Activated CD8-positive, alpha-beta T cell treated with anti-CD3 and anti-CD28 coated beads, Interleukin-2, amount 10 ng/mL, durations not matched to agents 7 days and 5 days (primary cell): ENCODE data around the gene GP1BB. TPM values are rescaled to one million over a fixed set of nuclear protein-coding genes. Genes with fewer than 3 reads are reported as not detected.
A peak's percentile ranks its signal among the peaks of the same experiment; 100 is the strongest.

ENCODE experiments used
- ATAC-seq: fragments of 150-1000 bp; cut with Tn5 transposase; one replicate; pipeline ENCODE4 v1.10.0; 2021; ENCODE audit warnings: moderate library complexity
- CTCF ChIA-PET: fragments of 350-600 bp; sonication (Branson Sonifier 250); formaldehyde crosslinking; loops from one replicate; lab custom pipeline; 2021; ENCODE audit warnings: antibody characterized with exemption; lab: Charles Lee
- POLR2A ChIA-PET: fragments of 350-600 bp; sonication (Branson Sonifier 250); formaldehyde crosslinking; loops from one replicate; lab custom pipeline; 2021; ENCODE audit warnings: antibody characterized with exemption; lab: Charles Lee
- DNase-seq: peaks from one replicate; pipeline ENCODE4 v3.0.0-alpha.2; 2020
- H3K27ac Mint-ChIP-seq: one replicate; pipeline ENCODE4 v1.8.0; 2021; ENCODE audit warnings: mild to moderate bottlenecking, mixed read lengths
- H3K27me3 Mint-ChIP-seq: one replicate; pipeline ENCODE4 v1.8.0; 2021; ENCODE audit warnings: low read depth, mixed read lengths
- H3K36me3 Mint-ChIP-seq: one replicate; pipeline ENCODE4 v1.8.0; 2021; ENCODE audit warnings: low read depth, mixed read lengths
- H3K4me1 Mint-ChIP-seq: one replicate; pipeline ENCODE4 v1.8.0; 2021; ENCODE audit warnings: low read depth, mixed read lengths
- H3K4me3 Mint-ChIP-seq: one replicate; pipeline ENCODE4 v1.8.0; 2021; ENCODE audit warnings: mild to moderate bottlenecking, mixed read lengths
- H3K9me3 Mint-ChIP-seq: one replicate; pipeline ENCODE4 v1.8.0; 2022; ENCODE audit warnings: mixed read lengths; ENCODE audit not compliant: insufficient read depth
- total RNA-seq, 2 experiments: library from RNA; stranded (reverse); gene quantifications; one replicate each; pipeline ENCODE4 v1.2.3, GENCODE V29; 2021

GP1BB gene
- total RNA-seq, 2 experiments from 2014 or later = not detected

GRCh38 chr22:19757985-19758895 lies 34.9 kb downstream of the GP1BB start:
- no peak for ATAC-seq
- no peak overlapping the region for H3K27ac Mint-ChIP-seq
- DNase-seq = no peak
- H3K36me3 Mint-ChIP-seq = peaks cover 2% of the 10 kb centered on the region
- no peaks in the 10 kb centered on the region for H3K9me3 Mint-ChIP-seq
- peaks cover 73% of the 10 kb centered on the region for H3K27me3 Mint-ChIP-seq
- POLR2A ChIA-PET = no interaction called here
- no peak overlapping the region for H3K4me3 Mint-ChIP-seq
- peaks cover 24% of the 10 kb centered on the region for H3K4me1 Mint-ChIP-seq
- CTCF ChIA-PET = interaction anchor here (1.2 to 2.9 kb wide), 3 partner anchors 8 to 153 kb away, joined by 4 to 20 read pairs (median 11); no protein-coding TSS in a partner anchor

GRCh38 chr22:19758896-19759426 lies 35.6 kb downstream of the GP1BB start:
- peaks cover 2% of the 10 kb centered on the region for H3K36me3 Mint-ChIP-seq
- CTCF ChIA-PET = no interaction called here
- peaks cover 24% of the 10 kb centered on the region for H3K4me1 Mint-ChIP-seq
- no peaks in the 10 kb centered on the region for H3K9me3 Mint-ChIP-seq
- no peak overlapping the region for H3K4me3 Mint-ChIP-seq
- H3K27me3 Mint-ChIP-seq = peaks cover 76% of the 10 kb centered on the region
- POLR2A ChIA-PET = no interaction called here
- DNase-seq (no peak), ATAC-seq (no peak)
- no peak overlapping the region for H3K27ac Mint-ChIP-seq

- peak overlapping the region; percentile 48 for H3K4me3 Mint-ChIP-seq
- no peak overlapping the region for H3K27ac Mint-ChIP-seq
- peaks cover 2% of the 10 kb centered on the region for H3K36me3 Mint-ChIP-seq
- no peaks in the 10 kb centered on the region for H3K9me3 Mint-ChIP-seq
- peaks cover 74% of the 10 kb centered on the region for H3K27me3 Mint-ChIP-seq
- ATAC-seq = no peak
- ChIA-PET POLR2A (no interaction called here), CTCF (no interaction called here)
- H3K4me1 Mint-ChIP-seq = peaks cover 24% of the 10 kb centered on the region
- no peak for DNase-seq
Observed at GRCh38 chr22:19759427-19760057, 36.2 kb downstream of the GP1BB start.

- DNase-seq (no peak), ATAC-seq (no peak)
- H3K27me3 Mint-ChIP-seq = peaks cover 72% of the 10 kb centered on the region
- H3K4me1 Mint-ChIP-seq = peaks cover 29% of the 10 kb centered on the region
- no peaks in the 10 kb centered on the region for H3K9me3 Mint-ChIP-seq
- H3K27ac Mint-ChIP-seq = no peak within 1 kb of the TSS
- ChIA-PET CTCF (no interaction called here), POLR2A (no interaction called here)
- H3K36me3 Mint-ChIP-seq = peaks cover 2% of the 10 kb centered on the region
- H3K4me3 Mint-ChIP-seq = peak within 1 kb of the TSS; percentile 48
Observed at GRCh38 chr22:19760058-19760950, 37.0 kb downstream of the GP1BB start, which contains the start of gene TBX1. TSS of gene TBX1 (plus strand) at chr22:19760778. CDS start at chr22:19760844, 66 bp downstream.

- ATAC-seq = no peak
- H3K36me3 Mint-ChIP-seq = peaks cover 2% of the 10 kb centered on the region
- peaks cover 68% of the 10 kb centered on the region for H3K27me3 Mint-ChIP-seq
- CTCF ChIA-PET = interaction anchor here (2.7 kb wide), 1 partner anchor 31 kb away, joined by 11 read pairs; no protein-coding TSS in a partner anchor
- peaks cover 29% of the 10 kb centered on the region for H3K4me1 Mint-ChIP-seq
- no peak overlapping the region for H3K27ac Mint-ChIP-seq
- POLR2A ChIA-PET = no interaction called here
- H3K9me3 Mint-ChIP-seq = no peaks in the 10 kb centered on the region
- no peak for DNase-seq
- H3K4me3 Mint-ChIP-seq = no peak overlapping the region
Observed at GRCh38 chr22:19760951-19761724, 37.8 kb downstream of the GP1BB start.

GRCh38 chr22:19761725-19762567 lies 38.6 kb downstream of the GP1BB start:
- no peak overlapping the region for H3K4me3 Mint-ChIP-seq
- H3K36me3 Mint-ChIP-seq = peaks cover 2% of the 10 kb centered on the region
- H3K4me1 Mint-ChIP-seq = peaks cover 27% of the 10 kb centered on the region
- no peak overlapping the region for H3K27ac Mint-ChIP-seq
- CTCF ChIA-PET = interaction anchor here (1.3 to 2.7 kb wide), 2 partner anchors 32 to 148 kb away, joined by 4 to 11 read pairs; no protein-coding TSS in a partner anchor
- no peaks in the 10 kb centered on the region for H3K9me3 Mint-ChIP-seq
- POLR2A ChIA-PET = no interaction called here
- H3K27me3 Mint-ChIP-seq = peaks cover 63% of the 10 kb centered on the region
- no peak for DNase-seq
- ATAC-seq = no peak

GRCh38 chr22:19762568-19763457 lies 39.5 kb downstream of the GP1BB start:
- no peak overlapping the region for H3K4me3 Mint-ChIP-seq
- DNase-seq (no peak), ATAC-seq (no peak)
- H3K27ac Mint-ChIP-seq = no peak overlapping the region
- H3K27me3 Mint-ChIP-seq = peaks cover 62% of the 10 kb centered on the region
- peaks cover 2% of the 10 kb centered on the region for H3K36me3 Mint-ChIP-seq
- H3K4me1 Mint-ChIP-seq = peaks cover 27% of the 10 kb centered on the region
- H3K9me3 Mint-ChIP-seq = no peaks in the 10 kb centered on the region
- CTCF ChIA-PET = interaction anchor here (1.3 to 2.7 kb wide), 2 partner anchors 32 to 148 kb away, joined by 4 to 11 read pairs; no protein-coding TSS in a partner anchor
- POLR2A ChIA-PET = no interaction called here

GRCh38 chr22:19763458-19764298 lies 40.3 kb downstream of the GP1BB start:
- ATAC-seq (no peak), DNase-seq (no peak)
- Mint-ChIP-seq H3K27ac (no peak overlapping the region), H3K4me3 (no peak overlapping the region), H3K4me1 (peaks cover 30% of the 10 kb centered on the region), H3K36me3 (peaks cover 2% of the 10 kb centered on the region), H3K27me3 (peaks cover 65% of the 10 kb centered on the region), H3K9me3 (no peaks in the 10 kb centered on the region)
- POLR2A ChIA-PET = no interaction called here
- CTCF ChIA-PET = interaction anchor here (1.3 to 2.7 kb wide), 2 partner anchors 33 to 147 kb away, joined by 4 to 11 read pairs; no protein-coding TSS in a partner anchor

GRCh38 chr22:19764299-19764593 lies 40.9 kb downstream of the GP1BB start:
- H3K36me3 Mint-ChIP-seq = peaks cover 2% of the 10 kb centered on the region
- no peak for DNase-seq
- ATAC-seq = no peak
- no peak overlapping the region for H3K4me3 Mint-ChIP-seq
- CTCF ChIA-PET = no interaction called here
- POLR2A ChIA-PET = no interaction called here
- no peaks in the 10 kb centered on the region for H3K9me3 Mint-ChIP-seq
- H3K27ac Mint-ChIP-seq = no peak overlapping the region
- H3K27me3 Mint-ChIP-seq = peaks cover 64% of the 10 kb centered on the region
- H3K4me1 Mint-ChIP-seq = peaks cover 30% of the 10 kb centered on the region
